ENCODE results near the gene ATP4B.

The ATP4B gene

DNA sequence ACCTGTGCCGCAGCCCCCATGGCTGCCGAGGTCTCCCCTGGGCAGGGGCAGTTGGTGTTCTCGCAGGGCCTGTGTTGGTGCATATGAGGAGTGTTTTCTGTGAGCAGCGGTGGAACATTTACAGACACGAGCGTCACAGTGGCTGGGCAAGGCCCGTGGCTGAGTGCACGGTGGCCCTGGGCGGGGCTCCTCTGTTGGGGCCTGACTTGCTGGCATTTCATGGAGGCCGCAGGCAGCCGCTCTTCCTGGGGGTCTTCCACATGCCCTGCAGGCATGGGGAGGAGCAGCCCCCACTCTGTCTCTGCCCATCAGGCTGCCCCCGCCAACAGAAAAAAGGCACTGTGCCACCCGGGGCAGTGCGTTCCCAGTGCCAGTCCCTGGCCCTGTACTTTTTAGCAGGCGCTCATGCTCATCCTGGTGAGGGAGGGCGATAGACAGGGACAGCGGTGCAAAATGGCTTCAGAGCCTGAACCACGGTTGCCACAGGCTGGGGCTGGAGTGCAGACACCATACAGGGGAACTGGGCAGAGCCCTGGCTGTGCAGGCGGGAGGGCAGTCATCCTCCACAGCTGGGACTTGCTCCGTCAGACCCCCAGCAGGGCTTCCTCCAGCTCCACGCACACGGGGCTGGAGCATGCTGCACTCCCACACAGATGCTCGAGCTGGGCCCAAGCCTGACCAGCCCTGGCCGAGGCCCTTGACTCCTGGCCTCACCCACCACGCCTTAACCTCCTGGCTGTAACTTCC, 49.9 kb downstream of the ATP4B start:
- Histone ChIP-seq H3F3A (ENCODE audit: insufficient read depth, low read length) (no peaks in the 10 kb centered on the region), H2AFZ (ENCODE audit: low read length) (no peak overlapping the region), H3K4me2 (ENCODE audit: low read depth, low read length) (no peak overlapping the region), H3K79me2 (ENCODE audit: low read length) (peaks cover 100% of the 10 kb centered on the region), H3K9ac (ENCODE audit: low read length) (no peak overlapping the region), H3K4me1 (ENCODE audit: low read length) (no peaks in the 10 kb centered on the region), H3K9me3 (replicated peaks; ENCODE audit: insufficient read depth, low read length) (no peaks in the 10 kb centered on the region), H3K36me3 (replicated peaks; ENCODE audit: insufficient read depth, low read length) (0 out of 2 replicates have a peak, but pooled peaks cover 6% of the 10 kb centered on the region), H4K20me1 (ENCODE audit: insufficient read depth, low read length) (peaks cover 16% of the 10 kb centered on the region; the same call in 1 of the 2 replicates), H3K27ac (ENCODE audit: low read length) (no peak overlapping the region), H3K9me2 (replicated peaks; ENCODE audit: insufficient read depth, low read length) (no peaks in the 10 kb centered on the region), H3K27me3 (replicated peaks; ENCODE audit: insufficient read depth, low read length) (no peaks in the 10 kb centered on the region), H3K4me3 (ENCODE audit: low read length) (no peak overlapping the region)
- no peak for DNase-seq
- TF ChIP-seq EZH2phosphoT487 (IDR thresholded peaks at IDR 0.05; ENCODE audit: low read length) (no peak), CTCF (IDR thresholded peaks at IDR 0.05; ENCODE audit: low read length) (no peak), EZH2 (optimal IDR thresholded peaks at IDR 0.05; ENCODE audit: low read depth, low read length) (no peak)

GRCh38 chr13:113607056-113607888, 50.7 kb downstream of the ATP4B start:
- Histone ChIP-seq H3K9me3 (replicated peaks; ENCODE audit: insufficient read depth, low read length) (no peaks in the 10 kb centered on the region), H3K9ac (ENCODE audit: low read length) (no peak overlapping the region), H3K4me2 (ENCODE audit: low read depth, low read length) (no peak overlapping the region), H3K4me3 (ENCODE audit: low read length) (no peak overlapping the region), H3K36me3 (replicated peaks; ENCODE audit: insufficient read depth, low read length) (0 out of 2 replicates have a peak, but pooled peaks cover 6% of the 10 kb centered on the region), H3K27me3 (replicated peaks; ENCODE audit: insufficient read depth, low read length) (no peaks in the 10 kb centered on the region), H3K4me1 (ENCODE audit: low read length) (no peaks in the 10 kb centered on the region), H3K79me2 (ENCODE audit: low read length) (peaks cover 100% of the 10 kb centered on the region), H3K27ac (ENCODE audit: low read length) (no peak overlapping the region), H3F3A (ENCODE audit: insufficient read depth, low read length) (no peaks in the 10 kb centered on the region), H4K20me1 (ENCODE audit: insufficient read depth, low read length) (peaks cover 19% of the 10 kb centered on the region; the same call in 1 of the 2 replicates), H3K9me2 (replicated peaks; ENCODE audit: insufficient read depth, low read length) (no peaks in the 10 kb centered on the region), H2AFZ (ENCODE audit: low read length) (no peak overlapping the region)
- TF ChIP-seq EZH2phosphoT487 (IDR thresholded peaks at IDR 0.05; ENCODE audit: low read length) (no peak), CTCF (IDR thresholded peaks at IDR 0.05; ENCODE audit: low read length) (no peak), EZH2 (optimal IDR thresholded peaks at IDR 0.05; ENCODE audit: low read depth, low read length) (no peak)
- DNase-seq, result no peak

- Histone ChIP-seq H3K27ac (ENCODE audit: low read length) (no peak overlapping the region), H3F3A (ENCODE audit: insufficient read depth, low read length) (no peaks in the 10 kb centered on the region), H3K4me3 (ENCODE audit: low read length) (no peak overlapping the region), H3K9ac (ENCODE audit: low read length) (no peak overlapping the region), H3K79me2 (ENCODE audit: low read length) (peaks cover 100% of the 10 kb centered on the region), H3K4me2 (ENCODE audit: low read depth, low read length) (no peak overlapping the region), H3K27me3 (replicated peaks; ENCODE audit: insufficient read depth, low read length) (no peaks in the 10 kb centered on the region), H4K20me1 (ENCODE audit: insufficient read depth, low read length) (peaks cover 19% of the 10 kb centered on the region; the same call in 1 of the 2 replicates), H3K36me3 (replicated peaks; ENCODE audit: insufficient read depth, low read length) (no peaks in the 10 kb centered on the region), H3K4me1 (ENCODE audit: low read length) (no peaks in the 10 kb centered on the region), H3K9me2 (replicated peaks; ENCODE audit: insufficient read depth, low read length) (no peaks in the 10 kb centered on the region), H3K9me3 (replicated peaks; ENCODE audit: insufficient read depth, low read length) (no peaks in the 10 kb centered on the region), H2AFZ (ENCODE audit: low read length) (no peak overlapping the region)
- DNase-seq, result no peak
- no peak for TF ChIP-seq EZH2 (optimal IDR thresholded peaks at IDR 0.05; ENCODE audit: low read depth, low read length)
- no peak for TF ChIP-seq EZH2phosphoT487 (IDR thresholded peaks at IDR 0.05; ENCODE audit: low read length)
- no peak for TF ChIP-seq CTCF (IDR thresholded peaks at IDR 0.05; ENCODE audit: low read length)
These were observed 52.0 kb downstream of the ATP4B start for GRCh38 chr13:113605866-113606438.

Data from MM.1S (cell line).